ENCODE data around the gene TOX3.

DNA sequence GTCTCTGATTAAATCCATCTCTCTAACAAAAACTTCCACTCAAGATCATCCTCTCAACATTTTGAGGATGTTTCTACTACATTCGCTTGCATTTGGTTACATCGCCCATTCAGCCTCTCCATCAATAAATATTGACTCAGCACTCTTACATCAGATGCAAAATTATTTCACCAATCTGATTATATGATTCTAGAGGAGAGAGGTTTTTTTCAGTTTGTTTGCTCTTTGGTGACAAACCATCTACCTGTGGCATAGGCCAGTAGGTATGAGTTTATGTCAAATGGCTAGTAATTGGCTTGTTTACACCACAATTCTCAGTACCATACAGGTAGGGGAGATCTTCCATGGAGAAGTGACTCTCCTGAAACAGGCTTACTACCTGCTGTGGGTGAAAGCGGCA is 52.3 kb downstream of the TOX3 start:
- no peak for TF ChIP-seq POLR2A (IDR thresholded peaks at IDR 0.05)
- TF ChIP-seq, protein P1, sequence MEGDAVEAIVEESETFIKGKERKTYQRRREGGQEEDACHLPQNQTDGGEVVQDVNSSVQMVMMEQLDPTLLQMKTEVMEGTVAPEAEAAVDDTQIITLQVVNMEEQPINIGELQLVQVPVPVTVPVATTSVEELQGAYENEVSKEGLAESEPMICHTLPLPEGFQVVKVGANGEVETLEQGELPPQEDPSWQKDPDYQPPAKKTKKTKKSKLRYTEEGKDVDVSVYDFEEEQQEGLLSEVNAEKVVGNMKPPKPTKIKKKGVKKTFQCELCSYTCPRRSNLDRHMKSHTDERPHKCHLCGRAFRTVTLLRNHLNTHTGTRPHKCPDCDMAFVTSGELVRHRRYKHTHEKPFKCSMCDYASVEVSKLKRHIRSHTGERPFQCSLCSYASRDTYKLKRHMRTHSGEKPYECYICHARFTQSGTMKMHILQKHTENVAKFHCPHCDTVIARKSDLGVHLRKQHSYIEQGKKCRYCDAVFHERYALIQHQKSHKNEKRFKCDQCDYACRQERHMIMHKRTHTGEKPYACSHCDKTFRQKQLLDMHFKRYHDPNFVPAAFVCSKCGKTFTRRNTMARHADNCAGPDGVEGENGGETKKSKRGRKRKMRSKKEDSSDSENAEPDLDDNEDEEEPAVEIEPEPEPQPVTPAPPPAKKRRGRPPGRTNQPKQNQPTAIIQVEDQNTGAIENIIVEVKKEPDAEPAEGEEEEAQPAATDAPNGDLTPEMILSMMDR (IDR thresholded peaks at IDR 0.05), result no peak
- no peak for TF ChIP-seq EP300 (IDR thresholded peaks at IDR 0.05)
- no peak for TF ChIP-seq POLR2AphosphoS5 (IDR thresholded peaks at IDR 0.05)

All from upper lobe of left lung (tissue), 4 donors.